SW 1271 (cell line): ENCODE results near the gene PTGDR.

Experiments
- DNase-seq, 2 experiments: peaks; one replicate each; lab custom pipeline; 2025; lab: John Stamatoyannopoulos, UW

Gene PTGDR

GRCh38 chr14:52267501-52268278, at the start of gene PTGDR:
TSS of gene PTGDR (plus strand) at chr14:52267698. CDS start at chr14:52267815, 117 bp downstream.
- DNase-seq, result no peak

GRCh38 chr14:52219488-52220084, 47.9 kb upstream of the PTGDR start:
- no peak for DNase-seq

- no peak for DNase-seq
Measured at GRCh38 chr14:52220924-52221811, 46.3 kb upstream of the PTGDR start.

- DNase-seq, result no peak
Measured at GRCh38 chr14:52222901-52223300, 44.6 kb upstream of the PTGDR start.

GRCh38 chr14:52227619-52228222, 39.8 kb upstream of the PTGDR start:
- DNase-seq, result no peak

GRCh38 chr14:52233693-52234092, 33.8 kb upstream of the PTGDR start:
- no peak for DNase-seq

GRCh38 chr14:52235434-52235833, 32.1 kb upstream of the PTGDR start:
- DNase-seq, result no peak

- DNase-seq, result no peak
Measured at GRCh38 chr14:52235866-52236510, 31.5 kb upstream of the PTGDR start.

GRCh38 chr14:52238682-52239081, 28.8 kb upstream of the PTGDR start:
- DNase-seq, result no peak

- DNase-seq, result no peak
Measured at GRCh38 chr14:52240623-52241022, 26.9 kb upstream of the PTGDR start.

GRCh38 chr14:52241087-52241793, 26.3 kb upstream of the PTGDR start:
- no peak for DNase-seq

GRCh38 chr14:52244328-52244727, 23.2 kb upstream of the PTGDR start:
- no peak for DNase-seq

- no peak for DNase-seq
Measured at GRCh38 chr14:52244997-52245396, 22.5 kb upstream of the PTGDR start.

- DNase-seq, result no peak
Measured at GRCh38 chr14:52248057-52248456, 19.4 kb upstream of the PTGDR start.

- no peak for DNase-seq
Measured at GRCh38 chr14:52251724-52252123, 15.8 kb upstream of the PTGDR start.

- DNase-seq, result no peak
Measured at GRCh38 chr14:52253503-52253902, 14.0 kb upstream of the PTGDR start.

- DNase-seq, result no peak
Measured at GRCh38 chr14:52254086-52254485, 13.4 kb upstream of the PTGDR start.

- no peak for DNase-seq
Measured at GRCh38 chr14:52258783-52259182, 8.7 kb upstream of the PTGDR start.

GRCh38 chr14:52259434-52259833, 8.1 kb upstream of the PTGDR start:
- DNase-seq, result no peak

GRCh38 chr14:52262600-52262999, 4.9 kb upstream of the PTGDR start:
- DNase-seq, result no peak

- no peak for DNase-seq
Measured at GRCh38 chr14:52263190-52263589, 4.3 kb upstream of the PTGDR start.
